ENCODE measurements around the gene AUTS2. TPM values are rescaled to one million over a fixed set of nuclear protein-coding genes. Genes with fewer than 3 reads are reported as not detected.
"Not testable (repeated sequence)": the region's sequence is repeated elsewhere in the genome, so short reads cannot be mapped to it uniquely, and the experiment has no call there.

The AUTS2 gene
- total and polyA plus RNA-seq, 2 donors: 13.4 to 87.7 TPM

GRCh38 chr7:70588191-70588921 lies 990.1 kb downstream of the AUTS2 start:
- H3K4me3 ChIP-seq (ENCODE audit: low read depth, low read length): no peak overlapping the region
- 83% methylated on average over 10 of the region's 10 CpGs for WGBS
- no peak for DNase-seq (ENCODE audit: extremely low spot score)
- H3K4me1 ChIP-seq (ENCODE audit: insufficient read depth): no peaks in the 10 kb centered on the region
- H3K36me3 ChIP-seq (ENCODE audit: insufficient read depth): no peaks in the 10 kb centered on the region
- H3K27ac ChIP-seq (ENCODE audit: low read depth): no peak overlapping the region

GRCh38 chr7:70589010-70589409 lies 990.7 kb downstream of the AUTS2 start:
- no peaks in the 10 kb centered on the region for H3K36me3 ChIP-seq (ENCODE audit: insufficient read depth)
- DNase-seq (ENCODE audit: extremely low spot score): no peak
- no peaks in the 10 kb centered on the region for H3K4me1 ChIP-seq (ENCODE audit: insufficient read depth)
- 95% methylated on average over 7 of the region's 7 CpGs for WGBS
- H3K27ac ChIP-seq (ENCODE audit: low read depth): no peak overlapping the region
- no peak overlapping the region for H3K4me3 ChIP-seq (ENCODE audit: low read depth, low read length)

DNA sequence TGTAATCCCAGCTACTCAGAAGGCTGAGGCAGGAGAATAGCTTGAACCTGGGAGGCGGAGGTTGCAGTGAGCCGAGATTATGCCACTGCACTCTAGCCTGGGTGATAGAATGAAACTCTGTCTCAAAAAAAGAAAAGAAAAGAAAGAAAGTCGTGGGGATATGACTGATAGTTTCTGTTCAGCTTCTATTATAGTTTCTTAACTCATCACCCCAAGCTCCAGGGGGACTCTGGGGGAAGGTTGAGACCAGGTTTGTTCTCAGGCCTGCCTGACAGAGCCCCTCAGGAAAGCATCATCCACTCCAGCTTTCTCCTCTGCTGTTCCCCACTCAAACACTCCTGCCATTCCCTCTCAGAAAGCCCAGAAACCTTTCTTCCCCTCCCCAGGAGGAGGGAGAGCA lies 991.3 kb downstream of the AUTS2 start:
- DNase-seq (ENCODE audit: extremely low spot score): no peak
- Histone ChIP-seq H3K27ac (ENCODE audit: low read depth) (no peak overlapping the region), H3K36me3 (ENCODE audit: insufficient read depth) (no peaks in the 10 kb centered on the region), H3K4me1 (ENCODE audit: insufficient read depth) (no peaks in the 10 kb centered on the region), H3K4me3 (ENCODE audit: low read depth, low read length) (no peak overlapping the region)
- WGBS: 95% methylated on average over 3 of the region's 3 CpGs

DNA sequence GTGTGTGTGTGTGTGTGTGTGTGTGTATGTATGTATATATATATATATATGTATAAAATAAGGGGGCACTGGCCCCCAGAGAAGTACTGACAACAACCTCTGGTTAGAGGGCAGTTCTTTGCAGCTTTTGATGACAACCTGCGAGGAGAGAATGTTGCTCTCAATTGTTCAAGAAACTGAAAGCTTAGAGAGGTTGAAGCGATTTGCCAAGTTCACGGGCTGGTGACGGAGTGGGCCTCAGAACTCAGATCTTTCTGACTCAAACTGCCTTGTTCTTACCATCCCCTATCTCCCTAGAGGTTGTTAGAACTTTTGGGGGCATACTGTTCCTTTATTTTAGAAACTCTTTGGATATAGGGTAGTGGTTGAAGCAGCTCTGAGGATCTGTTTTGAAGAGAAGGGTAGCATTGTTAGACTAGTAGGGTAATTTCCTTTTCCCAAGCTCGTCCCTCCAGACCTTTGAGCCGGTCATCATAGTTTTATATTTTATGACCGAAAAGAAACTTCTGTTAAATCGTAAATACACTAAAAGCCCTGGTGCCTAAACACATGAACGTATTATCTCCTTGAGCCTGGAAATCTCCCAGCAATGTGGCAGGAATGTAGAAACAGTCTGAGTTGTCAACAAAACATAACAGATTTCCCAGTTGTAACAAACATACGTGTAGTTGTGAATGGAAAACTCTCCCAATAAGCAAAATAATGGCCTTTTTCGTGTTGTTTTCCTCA lies 992.0 kb downstream of the AUTS2 start:
- H3K4me3 ChIP-seq (ENCODE audit: low read depth, low read length): no peak overlapping the region
- H3K4me1 ChIP-seq (ENCODE audit: insufficient read depth): no peaks in the 10 kb centered on the region
- H3K27ac ChIP-seq (ENCODE audit: low read depth): no peak overlapping the region
- DNase-seq (ENCODE audit: extremely low spot score): no peak
- 68% methylated on average over 11 of the region's 11 CpGs for WGBS
- H3K36me3 ChIP-seq (ENCODE audit: insufficient read depth): no peaks in the 10 kb centered on the region

DNA sequence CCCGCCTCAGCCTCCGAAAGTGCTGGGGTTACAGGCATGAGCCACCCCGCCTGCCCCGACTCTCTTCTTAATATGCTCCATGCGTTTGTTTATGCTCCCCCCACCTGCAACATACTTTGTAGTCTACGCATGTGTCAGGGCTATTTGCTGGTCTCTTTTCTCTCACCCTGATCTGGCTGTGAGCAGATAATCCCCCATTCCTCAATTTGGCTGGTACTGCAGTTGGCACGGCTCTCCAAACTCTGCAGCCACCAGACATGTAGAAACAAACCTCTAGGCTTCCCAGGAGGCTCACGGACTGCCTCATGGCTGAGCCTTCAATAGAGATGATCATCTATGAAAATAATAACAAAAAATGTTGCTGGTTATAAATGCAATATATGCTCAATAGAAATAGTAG lies 993.4 kb downstream of the AUTS2 start:
- WGBS: 95% methylated on average over 8 of the region's 8 CpGs

DNA sequence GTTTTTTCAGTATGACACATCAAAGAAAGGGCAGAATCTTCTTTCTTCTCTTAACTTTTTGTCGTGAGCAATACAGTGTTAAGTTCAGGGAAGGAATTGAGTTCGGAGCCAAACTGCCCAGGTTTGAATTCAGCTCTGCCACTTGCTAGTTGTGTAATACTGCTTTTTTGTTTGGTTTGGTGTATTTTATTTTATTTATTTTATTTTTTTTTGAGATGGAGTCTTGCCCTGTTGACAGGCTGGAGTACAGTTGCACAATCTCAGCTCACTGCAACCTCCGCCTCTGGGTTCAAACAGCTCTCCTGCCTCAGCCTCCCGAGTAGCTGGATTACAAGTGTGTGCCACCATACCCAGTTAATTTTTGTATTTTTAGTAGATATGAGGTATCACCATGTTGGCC lies 993.9 kb downstream of the AUTS2 start:
- Histone ChIP-seq H3K4me1 (ENCODE audit: insufficient read depth) (no peaks in the 10 kb centered on the region), H3K4me3 (ENCODE audit: low read depth, low read length) (no peak overlapping the region), H3K27ac (ENCODE audit: low read depth) (no peak overlapping the region), H3K36me3 (ENCODE audit: insufficient read depth) (no peaks in the 10 kb centered on the region)
- WGBS: 95% methylated on average over 4 of the region's 4 CpGs
- no peak for DNase-seq (ENCODE audit: extremely low spot score)

More for the DNA sequence above, 993.4 kb downstream of the AUTS2 start:
- Histone ChIP-seq H3K4me3 (ENCODE audit: low read depth, low read length) (no peak overlapping the region), H3K27ac (ENCODE audit: low read depth) (no peak overlapping the region), H3K4me1 (ENCODE audit: insufficient read depth) (no peaks in the 10 kb centered on the region), H3K36me3 (ENCODE audit: insufficient read depth) (no peaks in the 10 kb centered on the region)
- no peak for DNase-seq (ENCODE audit: extremely low spot score)

DNA sequence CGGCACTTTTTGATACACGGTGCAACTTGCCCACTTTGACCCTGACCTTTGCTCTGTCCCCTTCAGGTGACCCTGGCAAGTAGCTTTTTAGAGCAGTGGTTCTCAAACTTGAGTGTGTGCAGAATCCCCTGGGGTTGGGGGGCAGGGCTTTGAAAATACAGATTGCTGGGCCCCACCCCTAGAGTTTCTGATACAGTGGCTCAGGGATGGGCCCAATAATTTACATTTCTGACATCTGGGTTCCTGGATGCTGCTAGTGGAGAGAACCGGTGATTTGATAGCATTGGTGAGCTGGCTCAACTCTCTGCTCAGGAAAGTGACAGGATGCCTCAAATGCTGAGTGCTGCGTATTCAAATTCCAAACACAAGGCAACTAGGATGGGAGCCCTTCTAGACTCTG lies 995.9 kb downstream of the AUTS2 start:
- DNase-seq (ENCODE audit: extremely low spot score): no peak
- no peaks in the 10 kb centered on the region for H3K36me3 ChIP-seq (ENCODE audit: insufficient read depth)
- WGBS: 94% methylated on average over 4 of the region's 4 CpGs

GRCh38 chr7:70594885-70595284 lies 996.6 kb downstream of the AUTS2 start:
- not testable (repeated sequence) for H3K36me3 ChIP-seq (ENCODE audit: insufficient read depth); H3K4me3 ChIP-seq (ENCODE audit: low read depth, low read length); H3K4me1 ChIP-seq (ENCODE audit: insufficient read depth); DNase-seq (ENCODE audit: extremely low spot score); H3K27ac ChIP-seq (ENCODE audit: low read depth)
- WGBS: 98% methylated on average over 7 of the region's 7 CpGs

More for the DNA sequence above, 995.9 kb downstream of the AUTS2 start:
- Histone ChIP-seq H3K4me1 (ENCODE audit: insufficient read depth) (no peaks in the 10 kb centered on the region), H3K27ac (ENCODE audit: low read depth) (no peak overlapping the region), H3K4me3 (ENCODE audit: low read depth, low read length) (no peak overlapping the region)

DNA sequence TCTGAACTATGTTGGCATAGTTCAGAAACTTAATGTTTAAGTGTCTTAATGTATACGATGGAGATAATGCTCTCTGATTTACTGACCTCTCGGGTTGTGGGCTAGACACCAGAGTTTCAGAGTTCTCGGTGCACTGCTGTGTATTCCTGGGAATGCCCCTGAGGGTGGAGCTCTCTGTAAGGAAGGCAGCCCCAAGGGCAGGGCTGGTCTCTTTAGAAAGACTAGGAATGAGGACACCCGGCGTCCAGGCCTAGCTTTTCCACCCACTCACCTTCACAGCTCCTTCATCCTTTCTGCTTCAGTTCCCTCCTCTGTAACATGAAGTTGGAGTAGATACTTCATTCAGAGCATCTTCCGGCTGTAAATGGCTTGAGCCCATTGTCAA lies 997.1 kb downstream of the AUTS2 start:
- DNase-seq (ENCODE audit: extremely low spot score): no peak
- Histone ChIP-seq H3K4me3 (ENCODE audit: low read depth, low read length) (peak overlapping the region; percentile 40), H3K27ac (ENCODE audit: low read depth) (no peak overlapping the region), H3K4me1 (ENCODE audit: insufficient read depth) (no peaks in the 10 kb centered on the region), H3K36me3 (ENCODE audit: insufficient read depth) (no peaks in the 10 kb centered on the region)
- WGBS: 69% methylated on average over 6 of the region's 6 CpGs

DNA sequence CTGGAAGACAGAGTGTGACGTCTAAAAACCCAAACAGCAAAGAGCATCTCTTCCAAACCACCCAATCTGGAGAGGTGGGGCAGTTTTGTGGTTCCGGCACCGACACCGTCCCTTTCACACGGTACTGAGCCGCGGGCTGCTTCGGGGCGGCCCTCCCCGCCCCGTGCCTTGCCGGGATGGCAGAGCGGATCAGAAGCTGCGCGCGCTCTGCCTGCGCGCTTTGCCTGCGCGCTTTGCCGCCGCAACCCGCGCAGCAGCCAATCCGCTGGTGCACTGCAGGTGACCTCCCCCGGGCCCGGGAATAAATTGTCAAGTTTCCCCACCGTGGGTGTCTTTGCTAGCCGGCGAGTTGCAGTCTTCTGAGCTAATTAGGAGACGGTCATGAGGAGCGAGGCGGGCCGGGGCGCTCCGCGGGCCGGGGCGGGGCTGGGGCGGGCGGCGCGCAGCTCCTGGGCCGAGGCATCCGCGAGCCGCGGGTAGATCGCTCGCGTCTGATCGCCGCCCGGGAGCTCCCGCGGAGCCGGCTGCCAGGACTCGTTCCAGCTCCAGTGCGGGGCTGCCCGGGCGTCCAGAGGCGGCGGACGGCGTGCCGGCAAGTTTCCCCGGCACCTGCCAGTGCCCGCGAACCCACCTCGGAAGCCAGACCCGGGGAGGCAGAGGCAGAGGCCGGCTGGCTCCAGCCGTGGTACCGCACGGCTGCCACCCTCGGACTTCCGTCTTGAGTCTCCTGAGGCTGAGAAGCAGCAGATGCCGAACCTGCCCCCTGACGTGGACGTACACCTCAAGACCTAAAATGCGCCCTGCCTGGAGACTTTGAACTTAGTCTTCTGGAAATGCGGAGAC lies 997.7 kb downstream of the AUTS2 start:
- peak overlapping the region; percentile 40 for H3K4me3 ChIP-seq (ENCODE audit: low read depth, low read length)

GRCh38 chr7:70596598-70596913 lies 998.3 kb downstream of the AUTS2 start:
- DNase-seq (ENCODE audit: extremely low spot score): no peak
- no peaks in the 10 kb centered on the region for H3K4me1 ChIP-seq (ENCODE audit: insufficient read depth)
- H3K36me3 ChIP-seq (ENCODE audit: insufficient read depth): no peaks in the 10 kb centered on the region
- peak overlapping the region; percentile 40 for H3K4me3 ChIP-seq (ENCODE audit: low read depth, low read length)
- WGBS: 76% methylated on average over 11 of the region's 11 CpGs
- H3K27ac ChIP-seq (ENCODE audit: low read depth): no peak overlapping the region

More for the DNA sequence above, 997.7 kb downstream of the AUTS2 start:
- Histone ChIP-seq H3K36me3 (ENCODE audit: insufficient read depth) (no peaks in the 10 kb centered on the region), H3K4me1 (ENCODE audit: insufficient read depth) (no peaks in the 10 kb centered on the region), H3K27ac (ENCODE audit: low read depth) (no peak overlapping the region)
- WGBS: 6% methylated on average over 82 of the region's 82 CpGs
- DNase-seq (ENCODE audit: extremely low spot score): no peak

- 76% methylated on average over 5 of the region's 5 CpGs for WGBS
- no peak for DNase-seq (ENCODE audit: extremely low spot score)
- Histone ChIP-seq H3K27ac (ENCODE audit: low read depth) (no peak overlapping the region), H3K36me3 (ENCODE audit: insufficient read depth) (no peaks in the 10 kb centered on the region), H3K4me3 (ENCODE audit: low read depth, low read length) (no peak overlapping the region), H3K4me1 (ENCODE audit: insufficient read depth) (no peaks in the 10 kb centered on the region)
Measured at GRCh38 chr7:70597066-70597465, 998.8 kb downstream of the AUTS2 start.

DNA sequence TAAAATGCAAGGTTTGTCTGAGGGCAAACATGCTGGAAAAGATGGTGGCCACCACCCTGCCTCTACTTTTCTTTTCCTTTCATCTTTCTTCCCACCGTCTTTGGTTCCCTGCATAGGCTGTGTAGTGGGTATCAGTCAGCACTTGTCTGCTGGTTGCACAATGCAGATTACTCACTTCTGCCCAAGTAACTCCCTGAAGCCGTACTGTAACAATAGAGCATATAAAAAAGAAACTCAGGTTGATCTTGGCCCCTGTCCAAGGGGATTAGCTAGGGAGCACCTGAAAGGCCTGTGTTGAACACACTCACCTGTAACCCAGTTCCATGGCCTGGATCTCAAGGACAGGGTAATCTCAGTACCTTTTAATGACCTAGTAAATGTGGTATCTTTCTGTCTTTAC lies 1000.7 kb downstream of the AUTS2 start:
- H3K4me3 ChIP-seq (ENCODE audit: low read depth, low read length): no peak overlapping the region
- no peaks in the 10 kb centered on the region for H3K36me3 ChIP-seq (ENCODE audit: insufficient read depth)
- no peaks in the 10 kb centered on the region for H3K4me1 ChIP-seq (ENCODE audit: insufficient read depth)
- peak; percentile 73 for DNase-seq (ENCODE audit: extremely low spot score)
- no peak overlapping the region for H3K27ac ChIP-seq (ENCODE audit: low read depth)
- WGBS: 82% methylated on average over 2 of the region's 2 CpGs
